Measurements from ENCODE around the gene DTX4.

The DTX4 gene

DNA sequence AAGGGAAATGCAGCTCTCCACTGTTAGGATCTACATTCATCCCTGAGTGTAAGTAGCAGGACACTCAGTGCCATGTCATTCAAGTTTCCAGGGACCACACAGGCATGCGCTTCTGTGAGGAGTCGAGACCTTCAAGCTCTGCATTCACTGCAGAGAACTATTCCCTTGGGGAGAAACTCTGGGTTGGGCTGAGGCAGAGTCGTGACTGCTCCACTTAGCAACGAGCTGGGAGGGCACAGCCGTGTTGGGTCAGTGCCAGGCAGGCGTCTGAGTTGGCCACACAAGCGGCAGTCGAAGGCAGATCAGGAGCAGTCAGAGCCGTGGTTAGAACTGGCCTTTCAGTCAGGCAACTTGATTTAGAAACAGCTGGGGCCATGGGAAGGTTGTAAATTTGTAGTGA, 26.1 kb downstream of the DTX4 start:
- no peak overlapping the region for H3K27ac ChIP-seq (ENCODE audit: low read depth, low read length)
- no peak overlapping the region for H3K9ac ChIP-seq (ENCODE audit: low read length)
- H3K9me3 ChIP-seq (ENCODE audit: low read length) = no peaks in the 10 kb centered on the region
- H3K4me1 ChIP-seq (ENCODE audit: insufficient read depth, low read length) = peaks cover 10% of the 10 kb centered on the region
- peaks cover 1% of the 10 kb centered on the region for H3K36me3 ChIP-seq (ENCODE audit: insufficient read depth, low read length)
- H3K27me3 ChIP-seq (ENCODE audit: control insufficient read depth in 1 of 2, insufficient read depth in 2 of 2, low read length in 2 of 2) = no peaks in the 10 kb centered on the region
- H3K4me3 ChIP-seq (ENCODE audit: low read depth in 1 of 2, low read length in 2 of 2) = no peak overlapping the region

DNA sequence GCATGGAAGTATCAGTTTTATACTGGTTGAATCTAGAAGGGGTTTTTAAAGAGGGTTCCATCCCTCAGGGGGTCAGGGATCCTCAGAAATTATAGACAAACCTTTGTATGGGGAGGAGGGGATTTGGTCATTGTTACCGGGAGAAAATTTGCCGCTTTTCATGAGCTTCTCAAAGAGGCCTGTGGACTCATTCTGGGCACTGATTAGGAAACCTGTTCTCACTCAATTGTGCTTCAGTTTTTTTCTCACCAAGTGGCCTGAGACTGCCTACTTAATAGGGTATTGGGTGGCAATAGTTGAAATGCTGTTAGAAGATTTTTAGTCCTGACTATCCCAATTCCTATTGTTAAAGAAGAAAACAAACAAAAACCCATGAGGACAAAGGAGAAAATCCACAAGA, 26.8 kb downstream of the DTX4 start:
- Histone ChIP-seq H3K9me3 (ENCODE audit: low read length) (no peaks in the 10 kb centered on the region), H3K27ac (ENCODE audit: low read depth, low read length) (no peak overlapping the region), H3K9ac (ENCODE audit: low read length) (no peak overlapping the region), H3K36me3 (ENCODE audit: insufficient read depth, low read length) (no peaks in the 10 kb centered on the region), H3K4me3 (ENCODE audit: low read depth in 1 of 2, low read length in 2 of 2) (no peak overlapping the region), H3K4me1 (ENCODE audit: insufficient read depth, low read length) (peaks cover 10% of the 10 kb centered on the region), H3K27me3 (ENCODE audit: control insufficient read depth in 1 of 2, insufficient read depth in 2 of 2, low read length in 2 of 2) (no peaks in the 10 kb centered on the region)

DNA sequence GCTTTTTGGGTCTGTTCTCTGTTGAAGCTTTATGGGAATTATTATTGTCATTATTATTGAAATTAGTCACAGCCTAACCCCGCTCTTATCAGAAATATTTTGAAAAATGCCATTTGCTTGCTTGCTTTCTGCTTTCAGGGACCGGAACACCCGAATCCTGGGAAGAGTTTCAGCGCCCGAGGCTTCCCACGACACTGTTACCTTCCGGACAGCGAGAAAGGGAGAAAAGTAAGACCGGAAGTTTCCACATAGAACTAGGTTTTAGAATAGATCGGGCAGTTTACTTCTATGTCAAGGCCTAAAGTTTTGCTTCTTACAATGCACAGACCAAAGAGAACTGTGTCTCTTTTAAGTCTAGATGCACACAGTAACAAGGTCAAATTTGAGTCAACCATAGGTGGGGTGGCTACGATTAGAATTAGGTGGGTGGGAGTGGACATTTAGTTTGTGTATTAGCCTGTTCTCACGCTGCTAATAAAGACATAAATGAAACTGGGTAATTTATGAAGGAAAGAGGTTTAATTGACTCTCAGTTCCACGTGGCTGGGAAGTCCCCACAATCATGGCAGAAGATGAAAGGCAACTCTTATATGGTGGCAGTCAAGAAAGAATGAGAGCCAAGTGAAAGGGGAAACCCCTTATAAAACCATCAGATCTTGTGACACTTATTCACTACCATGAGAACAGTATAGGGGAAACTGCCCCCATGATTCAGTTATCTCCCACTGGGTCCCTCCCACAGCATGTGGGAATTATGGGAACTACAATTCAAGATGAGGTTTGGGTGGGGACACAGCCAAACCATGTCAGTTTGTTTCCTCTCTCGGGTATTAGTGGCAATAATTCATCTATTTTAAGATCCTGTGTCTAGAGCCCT, 27.9 kb downstream of the DTX4 start:
- Histone ChIP-seq H3K36me3 (ENCODE audit: insufficient read depth, low read length) (peaks cover under 1% of the 10 kb centered on the region), H3K9me3 (ENCODE audit: low read length) (no peaks in the 10 kb centered on the region), H3K4me1 (ENCODE audit: insufficient read depth, low read length) (peaks cover 10% of the 10 kb centered on the region), H3K9ac (ENCODE audit: low read length) (no peak overlapping the region), H3K27ac (ENCODE audit: low read depth, low read length) (no peak overlapping the region), H3K4me3 (ENCODE audit: low read depth in 1 of 2, low read length in 2 of 2) (no peak overlapping the region), H3K27me3 (ENCODE audit: control insufficient read depth in 1 of 2, insufficient read depth in 2 of 2, low read length in 2 of 2) (no peaks in the 10 kb centered on the region)

DNA sequence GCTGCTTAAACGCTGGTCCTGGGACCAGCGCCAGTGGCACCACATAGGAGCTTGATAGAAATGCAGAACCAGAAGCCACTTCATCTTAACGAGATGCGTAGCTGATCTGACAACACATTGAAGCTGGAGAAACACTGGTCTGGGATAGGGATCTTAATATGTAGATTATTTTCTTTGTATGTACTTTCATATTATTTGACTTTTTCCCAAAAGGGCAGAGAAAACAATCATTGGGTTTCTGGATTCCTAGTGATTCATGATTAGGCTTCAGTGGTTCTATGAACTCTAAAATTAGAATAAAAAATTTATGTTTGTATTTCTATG, 28.5 kb downstream of the DTX4 start:
- H3K9me3 ChIP-seq (ENCODE audit: low read length) = no peaks in the 10 kb centered on the region
- H3K4me1 ChIP-seq (ENCODE audit: insufficient read depth, low read length) = peaks cover 10% of the 10 kb centered on the region
- no peak overlapping the region for H3K4me3 ChIP-seq (ENCODE audit: low read depth in 1 of 2, low read length in 2 of 2)
- no peaks in the 10 kb centered on the region for H3K27me3 ChIP-seq (ENCODE audit: control insufficient read depth in 1 of 2, insufficient read depth in 2 of 2, low read length in 2 of 2)
- H3K36me3 ChIP-seq (ENCODE audit: insufficient read depth, low read length) = peaks cover 7% of the 10 kb centered on the region
- no peak overlapping the region for H3K27ac ChIP-seq (ENCODE audit: low read depth, low read length)
- no peak overlapping the region for H3K9ac ChIP-seq (ENCODE audit: low read length)

DNA sequence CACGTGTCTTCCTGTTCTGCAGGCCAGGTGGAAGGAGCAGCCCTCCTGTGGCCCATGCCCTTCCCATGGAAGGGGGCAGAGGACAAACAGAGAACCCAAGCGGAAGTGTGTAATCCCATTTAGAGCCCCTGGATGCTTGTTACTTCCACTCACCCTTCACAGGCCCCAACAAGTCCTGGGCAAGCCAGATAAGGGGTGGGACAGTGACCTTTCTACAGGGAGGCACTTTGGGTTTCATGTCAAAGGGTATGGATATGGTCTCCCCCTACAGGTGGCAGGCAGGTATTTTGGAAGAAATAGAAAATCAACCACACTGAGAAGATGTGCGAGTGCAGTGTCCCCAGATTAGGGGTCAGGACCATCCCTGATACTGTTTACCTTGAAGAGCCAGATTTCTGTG, 29.4 kb downstream of the DTX4 start:
- no peak overlapping the region for H3K27ac ChIP-seq (ENCODE audit: low read depth, low read length)
- H3K9ac ChIP-seq (ENCODE audit: low read length) = no peak overlapping the region
- H3K36me3 ChIP-seq (ENCODE audit: insufficient read depth, low read length) = peaks cover 12% of the 10 kb centered on the region
- no peaks in the 10 kb centered on the region for H3K27me3 ChIP-seq (ENCODE audit: control insufficient read depth in 1 of 2, insufficient read depth in 2 of 2, low read length in 2 of 2)
- H3K9me3 ChIP-seq (ENCODE audit: low read length) = no peaks in the 10 kb centered on the region
- peaks cover 10% of the 10 kb centered on the region for H3K4me1 ChIP-seq (ENCODE audit: insufficient read depth, low read length)
- no peak overlapping the region for H3K4me3 ChIP-seq (ENCODE audit: low read depth in 1 of 2, low read length in 2 of 2)

DNA sequence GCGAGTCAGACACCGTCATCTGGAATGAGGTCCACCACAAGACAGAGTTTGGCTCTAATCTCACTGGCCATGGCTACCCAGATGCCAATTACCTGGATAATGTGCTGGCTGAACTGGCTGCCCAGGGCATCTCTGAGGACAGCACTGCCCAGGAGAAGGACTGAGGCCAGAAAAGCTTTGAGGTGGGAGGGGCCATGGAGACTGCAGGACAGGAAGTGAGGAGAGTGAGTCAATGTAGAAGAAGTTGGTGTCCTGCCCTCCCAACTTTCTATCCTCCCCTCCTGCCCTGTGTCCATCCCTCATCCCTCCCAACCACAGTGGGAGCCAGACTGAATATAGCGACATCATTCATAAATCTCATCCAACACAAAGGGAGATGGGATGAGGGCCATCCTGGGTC, 32.8 kb downstream of the DTX4 start:
- no peak overlapping the region for H3K9ac ChIP-seq (ENCODE audit: low read length)
- H3K4me3 ChIP-seq (ENCODE audit: low read depth in 1 of 2, low read length in 2 of 2) = no peak overlapping the region
- peaks cover 12% of the 10 kb centered on the region for H3K36me3 ChIP-seq (ENCODE audit: insufficient read depth, low read length)
- H3K4me1 ChIP-seq (ENCODE audit: insufficient read depth, low read length) = peaks cover 9% of the 10 kb centered on the region
- no peaks in the 10 kb centered on the region for H3K9me3 ChIP-seq (ENCODE audit: low read length)
- no peak overlapping the region for H3K27ac ChIP-seq (ENCODE audit: low read depth, low read length)
- no peaks in the 10 kb centered on the region for H3K27me3 ChIP-seq (ENCODE audit: control insufficient read depth in 1 of 2, insufficient read depth in 2 of 2, low read length in 2 of 2)

DNA sequence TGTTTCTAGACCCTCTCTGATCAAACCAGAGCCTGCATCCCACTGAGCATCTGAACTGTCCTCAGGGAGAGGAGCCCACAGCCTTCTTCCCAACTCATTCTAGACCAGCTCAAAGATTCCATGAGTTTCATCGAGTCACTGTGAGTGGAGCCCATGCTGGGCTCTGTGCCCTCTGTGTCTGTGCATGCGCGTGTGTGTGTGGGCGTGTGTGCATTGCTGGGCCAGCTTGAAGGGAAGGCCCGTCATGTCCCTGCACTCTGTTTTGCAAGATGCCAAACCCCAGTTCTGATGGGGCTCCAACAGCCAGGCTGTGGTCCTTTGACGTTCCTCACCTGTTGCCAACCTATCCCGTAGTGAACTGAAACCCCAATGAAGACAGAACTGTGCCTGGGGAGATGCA, 33.7 kb downstream of the DTX4 start:
- Histone ChIP-seq H3K4me1 (ENCODE audit: insufficient read depth, low read length) (peaks cover 9% of the 10 kb centered on the region), H3K27me3 (ENCODE audit: control insufficient read depth in 1 of 2, insufficient read depth in 2 of 2, low read length in 2 of 2) (no peaks in the 10 kb centered on the region), H3K9ac (ENCODE audit: low read length) (no peak overlapping the region), H3K27ac (ENCODE audit: low read depth, low read length) (no peak overlapping the region), H3K4me3 (ENCODE audit: low read depth in 1 of 2, low read length in 2 of 2) (no peak overlapping the region), H3K36me3 (ENCODE audit: insufficient read depth, low read length) (peaks cover 12% of the 10 kb centered on the region), H3K9me3 (ENCODE audit: low read length) (no peaks in the 10 kb centered on the region)

DNA sequence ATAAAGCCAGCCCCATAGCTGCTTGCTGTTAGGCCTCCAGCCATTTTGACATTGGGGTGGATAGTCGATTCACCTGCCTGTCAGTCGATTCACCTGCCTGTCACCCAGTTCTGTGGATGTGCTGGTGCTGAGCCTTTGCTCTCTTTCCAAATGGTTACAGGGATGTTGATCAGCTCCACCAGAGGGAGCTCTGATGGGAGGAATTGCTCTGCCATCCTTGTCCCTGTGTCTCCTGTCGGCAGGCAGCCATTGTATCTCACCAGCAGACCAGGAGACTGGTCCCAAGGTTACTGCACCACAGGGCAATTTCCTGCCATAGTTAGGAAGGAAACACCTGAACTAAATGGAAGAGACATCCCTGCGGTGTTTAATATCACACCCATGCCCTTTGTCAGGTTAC, 34.7 kb downstream of the DTX4 start:
- H3K4me3 ChIP-seq (ENCODE audit: low read depth in 1 of 2, low read length in 2 of 2) = no peak overlapping the region
- H3K27ac ChIP-seq (ENCODE audit: low read depth, low read length) = no peak overlapping the region
- no peaks in the 10 kb centered on the region for H3K27me3 ChIP-seq (ENCODE audit: control insufficient read depth in 1 of 2, insufficient read depth in 2 of 2, low read length in 2 of 2)
- no peaks in the 10 kb centered on the region for H3K9me3 ChIP-seq (ENCODE audit: low read length)
- peaks cover 9% of the 10 kb centered on the region for H3K4me1 ChIP-seq (ENCODE audit: insufficient read depth, low read length)
- H3K36me3 ChIP-seq (ENCODE audit: insufficient read depth, low read length) = peaks cover 12% of the 10 kb centered on the region
- H3K9ac ChIP-seq (ENCODE audit: low read length) = no peak overlapping the region

DNA sequence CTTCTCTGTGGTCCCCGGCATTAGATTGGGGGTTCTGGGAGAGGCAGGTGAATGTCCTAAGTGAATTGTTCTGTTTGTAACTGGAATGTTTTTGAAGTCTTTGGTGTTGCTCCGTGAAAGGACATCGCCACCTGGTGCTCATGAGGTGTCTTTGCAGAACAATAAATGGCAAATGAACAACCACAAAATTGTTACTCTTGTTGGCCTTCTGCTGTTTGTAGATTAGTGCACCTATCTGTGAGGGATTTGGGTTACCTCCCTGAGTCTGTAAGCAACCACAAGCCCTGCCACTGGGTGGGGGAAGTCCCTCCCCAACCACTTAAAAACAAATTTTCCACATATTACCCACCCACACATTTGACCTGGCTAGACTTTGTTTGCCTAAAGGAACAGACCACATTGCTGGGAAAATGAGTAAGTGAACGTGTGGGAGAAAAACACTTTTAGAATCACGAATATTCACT, 36.1 kb downstream of the DTX4 start:
- Histone ChIP-seq H3K27ac (ENCODE audit: low read depth, low read length) (peak overlapping the region; percentile 19), H3K9ac (ENCODE audit: low read length) (no peak overlapping the region), H3K36me3 (ENCODE audit: insufficient read depth, low read length) (peaks cover 12% of the 10 kb centered on the region), H3K9me3 (ENCODE audit: low read length) (no peaks in the 10 kb centered on the region), H3K27me3 (ENCODE audit: control insufficient read depth in 1 of 2, insufficient read depth in 2 of 2, low read length in 2 of 2) (no peaks in the 10 kb centered on the region), H3K4me1 (ENCODE audit: insufficient read depth, low read length) (peaks cover 9% of the 10 kb centered on the region), H3K4me3 (ENCODE audit: low read depth in 1 of 2, low read length in 2 of 2) (no peak overlapping the region)

DNA sequence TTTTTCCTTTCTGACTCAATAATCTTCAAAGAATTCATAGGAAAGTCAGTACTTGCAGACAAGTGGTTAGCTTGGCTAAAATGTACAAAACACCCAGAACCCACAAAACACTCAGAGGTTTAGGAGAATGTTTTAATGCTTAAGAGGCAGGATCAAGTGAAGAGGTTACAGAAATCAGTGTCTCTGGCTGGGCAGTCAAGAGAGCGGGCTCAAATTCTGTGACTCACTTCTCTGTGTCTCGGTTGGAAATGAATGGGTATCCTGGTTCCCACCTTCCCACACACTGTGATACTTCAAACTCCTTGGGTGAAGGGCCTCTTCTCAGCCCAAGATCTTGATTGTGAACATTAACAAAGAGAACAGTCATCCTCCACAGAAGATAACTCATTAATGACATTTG, 37.0 kb downstream of the DTX4 start:
- Histone ChIP-seq H3K27me3 (ENCODE audit: control insufficient read depth in 1 of 2, insufficient read depth in 2 of 2, low read length in 2 of 2) (no peaks in the 10 kb centered on the region), H3K9ac (ENCODE audit: low read length) (no peak overlapping the region), H3K4me3 (ENCODE audit: low read depth in 1 of 2, low read length in 2 of 2) (no peak overlapping the region), H3K36me3 (ENCODE audit: insufficient read depth, low read length) (peaks cover 12% of the 10 kb centered on the region), H3K4me1 (ENCODE audit: insufficient read depth, low read length) (peaks cover 9% of the 10 kb centered on the region), H3K9me3 (ENCODE audit: low read length) (no peaks in the 10 kb centered on the region), H3K27ac (ENCODE audit: low read depth, low read length) (no peak overlapping the region)

DNA sequence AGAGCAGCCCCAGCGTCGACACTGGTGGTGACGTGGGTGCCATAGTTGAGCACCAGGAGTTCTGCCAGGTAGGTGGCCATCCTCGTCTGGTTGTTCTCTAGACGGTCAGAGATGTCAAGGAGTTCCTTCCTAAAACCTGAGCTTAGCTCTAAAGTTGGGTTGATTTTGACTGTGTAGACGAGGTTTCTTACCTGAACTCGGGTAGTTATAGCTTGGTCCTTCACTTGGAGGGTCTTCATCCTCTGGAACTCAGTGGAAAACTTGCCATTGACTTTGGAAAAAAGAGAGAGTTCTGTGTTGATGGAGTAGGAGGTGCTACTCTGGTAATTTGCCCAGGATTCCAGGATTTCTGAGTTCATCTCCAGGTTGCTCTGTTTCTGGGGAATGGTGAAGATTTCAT, 40.3 kb downstream of the DTX4 start:
- H3K9me3 ChIP-seq (ENCODE audit: low read length) = no peaks in the 10 kb centered on the region
- no peak overlapping the region for H3K27ac ChIP-seq (ENCODE audit: low read depth, low read length)
- H3K36me3 ChIP-seq (ENCODE audit: insufficient read depth, low read length) = no peaks in the 10 kb centered on the region
- H3K27me3 ChIP-seq (ENCODE audit: control insufficient read depth in 1 of 2, insufficient read depth in 2 of 2, low read length in 2 of 2) = no peaks in the 10 kb centered on the region
- no peak overlapping the region for H3K4me3 ChIP-seq (ENCODE audit: low read depth in 1 of 2, low read length in 2 of 2)
- H3K9ac ChIP-seq (ENCODE audit: low read length) = no peak overlapping the region
- H3K4me1 ChIP-seq (ENCODE audit: insufficient read depth, low read length) = peaks cover 10% of the 10 kb centered on the region
